ENCODE measurements around the gene SYNCRIP.

DNA sequence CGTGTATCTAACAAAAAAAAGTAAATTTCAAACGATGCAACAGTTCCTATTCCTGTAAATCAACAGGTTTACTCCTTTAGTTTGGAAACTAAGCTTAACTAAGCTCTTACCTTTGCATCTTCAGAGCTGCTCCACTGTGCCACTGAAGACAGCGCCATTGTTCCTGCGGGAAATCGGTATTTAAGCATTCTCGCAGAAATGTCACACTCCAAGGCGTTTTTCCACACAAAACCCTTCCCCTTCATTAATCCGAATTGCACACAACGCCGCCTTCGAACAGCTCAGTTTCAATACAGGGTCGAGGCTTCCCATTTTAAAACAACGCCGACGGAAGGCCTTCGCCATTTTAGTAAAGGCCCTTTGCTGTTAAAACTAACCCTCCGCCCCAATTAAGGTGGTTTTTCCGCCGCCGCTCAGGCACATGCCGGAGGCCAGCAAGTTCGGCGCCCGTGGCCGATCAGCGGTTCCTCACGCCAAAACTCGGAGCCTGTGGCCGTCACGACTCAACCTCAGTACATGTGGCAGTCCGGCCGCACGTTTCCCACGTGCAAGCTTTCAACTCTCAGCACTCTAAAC, 35.4 kb upstream of the SYNCRIP start:
- TF ChIP-seq, protein P1, sequence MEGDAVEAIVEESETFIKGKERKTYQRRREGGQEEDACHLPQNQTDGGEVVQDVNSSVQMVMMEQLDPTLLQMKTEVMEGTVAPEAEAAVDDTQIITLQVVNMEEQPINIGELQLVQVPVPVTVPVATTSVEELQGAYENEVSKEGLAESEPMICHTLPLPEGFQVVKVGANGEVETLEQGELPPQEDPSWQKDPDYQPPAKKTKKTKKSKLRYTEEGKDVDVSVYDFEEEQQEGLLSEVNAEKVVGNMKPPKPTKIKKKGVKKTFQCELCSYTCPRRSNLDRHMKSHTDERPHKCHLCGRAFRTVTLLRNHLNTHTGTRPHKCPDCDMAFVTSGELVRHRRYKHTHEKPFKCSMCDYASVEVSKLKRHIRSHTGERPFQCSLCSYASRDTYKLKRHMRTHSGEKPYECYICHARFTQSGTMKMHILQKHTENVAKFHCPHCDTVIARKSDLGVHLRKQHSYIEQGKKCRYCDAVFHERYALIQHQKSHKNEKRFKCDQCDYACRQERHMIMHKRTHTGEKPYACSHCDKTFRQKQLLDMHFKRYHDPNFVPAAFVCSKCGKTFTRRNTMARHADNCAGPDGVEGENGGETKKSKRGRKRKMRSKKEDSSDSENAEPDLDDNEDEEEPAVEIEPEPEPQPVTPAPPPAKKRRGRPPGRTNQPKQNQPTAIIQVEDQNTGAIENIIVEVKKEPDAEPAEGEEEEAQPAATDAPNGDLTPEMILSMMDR (IDR thresholded peaks at IDR 0.05 in 4 of 5, conservative IDR thresholded peaks at IDR 0.05 in 1 of 5): no peak
- no peak for TF ChIP-seq POLR2A (IDR thresholded peaks at IDR 0.05)
